Stimulated activated CD8-positive, alpha-beta memory T cell treated with anti-CD3 and anti-CD28 coated beads, Interleukin-2, amount 100 ng/mL, for 48 hours (primary cell): ENCODE results near the gene TPP1.

Experiments used
- DNase-seq, 2 donors: peaks; one replicate each; pipeline ENCODE4 v3.0.0-alpha.2; 2020; ENCODE audit warnings: low read depth in 2 of 2

The TPP1 gene

DNA sequence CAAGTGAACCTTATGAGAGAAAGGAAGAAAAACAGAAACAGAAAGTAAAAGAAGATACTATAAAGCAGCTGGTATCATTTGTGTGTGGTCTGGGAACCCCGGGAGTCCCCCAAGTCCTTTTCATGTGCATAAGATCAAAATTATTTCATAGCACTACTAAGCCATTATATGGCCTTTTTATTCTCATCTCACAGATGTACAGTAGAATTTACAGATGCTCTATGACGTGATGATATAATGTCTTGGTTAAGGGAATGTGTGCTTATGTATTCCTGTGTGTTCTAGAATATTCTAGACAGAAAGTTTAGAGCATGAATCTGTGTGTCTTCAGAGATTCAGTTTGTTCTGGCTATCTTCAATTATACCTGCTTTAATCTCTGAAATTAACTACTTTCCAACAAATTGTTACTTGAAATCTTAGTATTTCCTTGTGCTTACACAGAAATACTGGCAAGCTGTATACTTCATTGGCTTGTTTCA lies 8.6 kb upstream of the TPP1 start:
- no peak for DNase-seq

DNA sequence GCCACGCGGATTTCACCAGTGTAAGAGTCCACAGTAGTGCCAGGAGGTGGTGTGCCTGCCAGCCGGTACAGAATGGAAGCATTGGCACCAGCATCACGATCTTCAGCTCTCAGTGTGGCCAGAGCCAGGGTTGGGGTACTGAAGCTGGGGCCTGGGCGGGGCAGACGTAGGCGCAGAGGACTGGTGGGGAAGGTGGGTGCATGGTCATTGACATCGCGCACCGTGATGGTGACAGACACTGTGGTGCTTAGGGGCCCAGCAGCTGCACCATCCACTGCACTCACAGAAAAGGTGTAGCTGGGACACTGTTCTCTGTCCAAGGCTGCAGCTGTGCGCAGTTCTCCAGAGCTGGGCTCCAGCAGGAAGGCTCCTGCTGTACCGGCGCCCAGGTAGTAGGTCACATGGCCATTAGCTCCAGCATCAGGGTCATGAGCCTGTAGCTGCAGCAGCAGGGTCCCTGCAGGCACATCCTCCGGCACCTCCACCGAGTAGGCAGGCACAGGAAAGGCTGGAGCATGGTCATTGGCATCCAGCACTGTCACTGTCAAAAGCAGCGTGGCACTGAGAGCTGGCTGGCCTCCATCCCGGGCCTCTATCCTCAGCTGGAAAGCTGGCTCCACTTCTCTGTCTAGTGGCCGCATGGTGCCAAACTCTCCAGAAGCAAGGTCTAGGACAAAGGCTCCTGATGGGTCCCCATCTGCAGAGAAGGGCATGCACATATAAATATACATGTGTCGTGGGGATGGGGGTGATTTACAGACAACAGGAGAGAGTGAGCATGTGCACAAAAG lies 7.9 kb upstream of the TPP1 start:
- no peak for DNase-seq

DNA sequence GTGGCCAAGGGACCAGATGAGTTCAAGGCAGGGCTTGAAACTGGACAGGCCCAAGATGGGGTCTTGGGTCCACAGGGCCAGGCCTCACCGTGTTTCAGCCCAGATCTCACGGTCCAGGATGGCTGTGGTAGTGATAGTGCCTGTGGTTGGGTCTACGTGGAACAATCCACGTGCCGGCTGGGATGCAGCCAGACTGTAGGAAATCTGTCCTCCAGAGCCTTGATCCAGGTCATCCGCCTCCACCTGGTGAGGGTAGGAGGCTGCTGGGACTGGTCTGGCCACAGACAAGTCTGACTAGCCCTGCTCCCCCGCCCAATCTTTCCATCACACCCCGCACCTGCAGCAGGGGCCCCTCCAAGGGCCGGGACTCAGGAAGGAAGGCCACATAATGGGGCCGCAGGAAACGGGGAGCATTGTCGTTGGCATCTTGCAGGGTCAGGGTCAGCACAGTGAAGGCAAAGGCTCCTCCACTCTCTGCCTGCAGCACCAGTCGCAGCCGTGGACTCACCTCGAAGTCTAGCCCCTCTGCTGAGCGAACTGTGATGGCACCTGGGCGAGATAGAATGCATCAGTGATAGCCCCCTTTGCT lies 6.7 kb upstream of the TPP1 start:
- no peak for DNase-seq

DNA sequence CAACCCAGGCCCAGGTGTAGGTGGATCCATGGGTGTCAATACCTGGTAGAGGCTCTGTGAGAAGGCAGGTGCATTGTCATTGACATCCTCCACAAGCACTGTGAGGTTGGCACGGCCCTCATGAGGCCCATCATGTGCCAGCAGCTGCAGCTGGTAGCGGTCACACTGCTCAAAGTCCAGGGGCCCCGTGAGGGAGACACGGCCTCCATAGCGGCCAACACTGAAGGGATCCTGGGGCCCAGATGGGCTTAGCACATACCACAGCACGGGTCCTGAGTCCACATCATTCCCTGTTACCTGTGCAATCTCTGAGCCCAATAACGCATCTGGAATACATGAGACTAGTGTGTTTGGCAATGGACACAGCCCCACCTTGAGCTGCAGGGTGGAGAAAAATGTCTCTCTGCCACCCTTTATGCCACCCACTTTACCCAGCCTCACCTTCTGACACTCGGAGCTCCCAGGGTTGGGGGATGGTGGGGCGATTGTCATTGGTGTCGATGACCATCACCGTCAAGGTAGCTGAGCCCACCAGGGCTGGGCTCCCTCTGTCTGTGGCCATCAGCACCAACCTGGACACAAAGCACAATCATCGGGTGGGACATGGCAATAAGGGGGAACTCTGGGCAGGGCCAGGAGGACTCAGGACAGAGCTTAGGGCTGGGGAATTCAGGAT lies 6.1 kb upstream of the TPP1 start:
- DNase-seq: no peak

DNA sequence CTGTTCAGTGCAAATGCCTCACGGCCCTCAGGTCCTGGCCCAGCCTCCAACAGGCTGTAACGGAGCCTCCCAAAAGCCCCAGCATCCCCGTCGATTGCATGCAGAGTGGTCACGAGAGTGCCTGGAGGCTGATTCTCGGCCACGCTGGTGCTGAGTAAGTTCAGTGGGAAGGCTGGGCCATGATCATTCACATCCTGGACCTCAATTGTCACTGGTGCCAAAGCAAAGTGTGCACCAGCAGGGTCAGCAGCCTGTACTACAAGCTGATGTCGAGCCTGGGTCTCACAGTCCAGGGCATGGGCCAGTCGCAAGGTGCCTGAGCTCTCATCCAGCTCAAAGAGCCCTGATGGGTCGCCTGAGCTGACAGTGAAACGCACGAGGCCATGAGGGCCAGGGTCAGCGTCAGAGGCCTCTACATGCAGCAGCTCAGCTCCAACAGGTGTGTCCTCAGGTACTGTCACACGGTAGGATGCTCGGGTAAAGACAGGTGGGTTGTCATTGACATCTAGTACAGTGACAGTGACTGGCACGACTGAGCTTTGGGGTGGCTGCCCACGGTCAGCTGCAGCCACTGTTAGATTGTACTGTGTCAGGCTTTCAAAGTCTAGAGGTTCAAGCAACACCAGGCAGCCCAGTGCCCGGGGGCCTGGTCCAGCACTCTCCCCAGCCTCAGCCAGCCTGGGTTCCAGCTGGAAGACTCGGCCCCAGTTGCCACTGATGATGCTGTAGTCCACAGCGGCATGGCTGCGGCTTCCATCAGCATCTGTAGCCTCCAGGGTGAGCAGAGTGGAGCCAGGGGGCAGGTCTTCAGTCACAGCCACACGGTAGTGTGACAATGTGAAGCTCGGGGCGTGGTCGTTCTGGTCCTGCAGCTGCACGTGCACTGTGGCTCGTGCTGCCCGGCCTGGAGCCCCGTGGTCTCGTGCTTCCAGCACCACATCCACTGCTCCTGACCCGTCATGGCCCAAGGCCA lies 4.5 kb upstream of the TPP1 start:
- no peak for DNase-seq

DNA sequence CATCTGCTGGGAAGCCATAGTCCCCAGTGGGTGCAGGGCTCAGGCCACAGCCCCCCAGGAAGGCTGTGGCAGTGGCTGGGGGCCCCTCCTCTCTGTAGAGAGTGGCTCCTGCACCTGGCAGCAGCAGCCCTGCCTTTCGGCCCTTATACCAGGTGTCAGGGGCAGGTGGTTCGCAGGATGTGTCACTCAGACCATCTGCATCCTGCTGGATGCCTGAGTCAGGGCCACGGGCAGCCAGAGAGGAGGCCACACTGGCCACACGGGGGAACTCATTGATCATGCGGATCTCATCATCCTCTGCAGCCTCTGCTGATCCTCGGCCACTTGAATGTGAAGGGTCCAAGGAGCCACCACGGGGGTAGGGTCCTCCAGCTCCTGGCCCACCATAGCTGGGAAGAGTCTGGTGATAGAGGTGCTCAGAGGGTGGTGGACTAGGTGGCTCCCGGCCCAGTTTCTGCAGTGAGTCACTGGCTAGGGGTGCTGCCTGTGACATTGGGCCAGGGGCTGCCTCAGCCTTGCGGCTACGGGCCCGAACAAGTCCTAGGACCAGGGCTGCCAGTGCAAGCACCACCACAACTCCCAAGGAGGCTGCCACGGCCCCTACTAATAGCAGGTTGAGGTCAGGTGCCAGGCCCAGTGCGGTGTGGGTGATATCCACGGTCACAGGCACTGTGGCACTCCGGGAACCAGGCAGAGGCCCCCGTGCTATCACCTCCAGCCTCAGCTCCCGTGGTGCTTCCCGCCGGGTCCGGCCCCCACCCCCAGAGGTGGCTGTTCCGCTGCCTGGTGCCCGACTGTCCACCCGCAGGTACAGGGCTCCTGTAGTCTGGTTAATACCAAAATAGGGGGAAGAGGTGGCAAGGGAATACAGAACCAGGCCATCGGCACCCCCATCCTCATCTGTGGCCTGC lies 3.3 kb upstream of the TPP1 start:
- no peak for DNase-seq

DNA sequence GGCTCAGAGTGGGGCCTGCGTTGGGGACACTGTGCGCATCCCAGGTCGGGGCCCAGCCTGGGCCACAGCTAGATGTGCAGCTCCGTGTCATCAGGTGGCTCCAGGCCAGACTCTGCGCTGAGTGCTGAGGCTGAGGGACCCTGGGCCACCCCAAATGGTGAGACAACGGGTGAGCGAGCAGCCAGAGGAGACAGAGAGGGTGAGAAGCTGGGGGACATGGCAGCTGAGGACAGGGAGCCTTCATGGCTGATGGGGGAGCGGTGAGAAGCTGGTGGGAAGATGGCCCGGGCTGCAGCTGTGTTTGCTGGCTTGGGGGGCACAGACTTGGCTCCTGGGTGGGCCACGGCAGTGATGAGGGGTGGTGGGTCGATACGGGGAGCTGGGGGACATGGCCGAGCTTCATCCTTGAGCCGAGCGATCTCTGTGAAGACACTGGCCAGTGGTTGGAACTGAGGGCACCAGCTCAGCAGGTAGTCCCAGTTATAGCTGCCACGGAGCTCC lies 2.5 kb upstream of the TPP1 start:
- DNase-seq: no peak

DNA sequence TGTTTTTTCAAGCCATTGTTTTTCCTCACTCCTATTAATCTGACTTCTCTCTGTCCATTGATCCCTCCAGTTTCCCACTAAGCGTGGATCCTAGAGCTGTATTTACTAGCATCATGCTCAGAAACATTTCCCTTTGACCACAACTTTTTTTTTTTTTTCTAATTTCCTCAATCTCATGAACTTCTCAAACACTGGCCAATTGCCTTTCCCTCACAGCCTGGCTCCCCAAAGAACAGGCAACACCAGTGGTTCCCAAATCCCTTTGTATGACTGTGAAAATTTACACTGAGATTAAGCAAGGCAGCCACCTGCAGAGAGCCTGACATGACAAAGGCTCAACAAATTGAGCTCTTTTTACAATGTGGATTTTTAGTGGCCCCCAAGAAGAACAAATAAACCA lies 1.4 kb upstream of the TPP1 start:
- no peak for DNase-seq

DNA sequence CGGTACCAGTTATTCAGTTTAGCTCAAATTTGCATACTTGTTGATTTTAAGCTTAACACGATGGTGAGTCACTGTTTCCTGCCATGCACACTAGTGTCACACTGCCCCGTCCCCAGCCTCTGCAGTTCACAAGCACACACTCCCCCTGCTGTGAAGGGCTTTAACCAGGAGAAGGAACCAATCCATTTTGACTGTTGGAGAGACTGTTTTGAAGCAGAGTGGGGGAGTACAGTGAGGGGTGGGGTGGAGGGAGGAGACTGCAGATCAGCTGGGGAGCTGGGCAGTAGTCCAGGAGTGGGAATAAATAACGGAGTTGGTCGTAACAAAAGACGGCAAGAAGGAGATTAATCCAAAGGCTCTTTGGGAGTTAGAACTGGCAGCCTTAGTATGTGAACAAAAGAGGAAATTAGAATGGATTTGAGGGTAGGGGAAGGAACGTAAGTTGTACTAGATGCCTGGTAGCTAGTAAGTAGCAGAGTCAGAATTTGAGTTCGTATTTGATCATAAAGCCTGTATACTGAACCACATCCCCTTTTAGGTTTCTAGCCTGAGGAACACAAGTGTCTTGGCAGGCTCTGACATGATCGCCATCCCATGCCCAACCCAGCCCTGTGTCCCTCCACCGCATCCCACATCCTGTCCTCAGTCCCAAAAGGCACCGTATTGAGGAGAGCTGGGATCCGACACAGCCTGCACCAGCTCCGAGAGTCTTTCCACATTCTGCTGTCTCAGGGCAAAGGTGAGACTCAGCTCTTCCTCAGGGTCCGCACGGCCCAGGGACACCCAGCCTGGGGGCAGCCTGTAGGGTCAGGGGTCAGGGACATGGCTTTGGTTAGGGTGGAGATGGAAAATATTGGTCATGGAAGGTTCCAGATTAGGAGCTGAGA lies 862 bp downstream of the TPP1 start:
- DNase-seq: peak in 1 of 2 donors; percentile 32

DNA sequence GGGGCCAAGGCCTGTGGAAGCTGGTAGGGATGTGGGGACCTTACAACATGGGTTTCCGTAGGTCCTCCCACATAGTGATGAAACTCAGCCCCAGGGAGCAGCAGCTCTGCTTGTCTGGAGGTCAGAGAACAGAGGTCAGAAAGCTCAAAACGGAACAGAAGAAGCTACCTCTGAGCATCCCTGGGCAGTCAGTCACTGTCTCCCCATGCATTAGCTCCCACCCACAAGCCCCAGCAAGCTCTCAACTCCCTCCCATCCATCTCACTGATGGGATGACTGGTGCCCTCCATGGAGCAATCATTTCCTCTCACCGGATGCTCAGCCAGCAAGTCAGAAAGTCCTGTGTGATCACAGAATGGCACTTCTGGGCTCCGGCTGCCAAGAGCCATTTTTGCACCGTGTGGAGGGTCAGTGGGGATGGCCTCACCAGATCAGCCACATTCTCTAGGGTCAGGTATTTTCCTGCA lies 1.9 kb downstream of the TPP1 start:
- no peak for DNase-seq

DNA sequence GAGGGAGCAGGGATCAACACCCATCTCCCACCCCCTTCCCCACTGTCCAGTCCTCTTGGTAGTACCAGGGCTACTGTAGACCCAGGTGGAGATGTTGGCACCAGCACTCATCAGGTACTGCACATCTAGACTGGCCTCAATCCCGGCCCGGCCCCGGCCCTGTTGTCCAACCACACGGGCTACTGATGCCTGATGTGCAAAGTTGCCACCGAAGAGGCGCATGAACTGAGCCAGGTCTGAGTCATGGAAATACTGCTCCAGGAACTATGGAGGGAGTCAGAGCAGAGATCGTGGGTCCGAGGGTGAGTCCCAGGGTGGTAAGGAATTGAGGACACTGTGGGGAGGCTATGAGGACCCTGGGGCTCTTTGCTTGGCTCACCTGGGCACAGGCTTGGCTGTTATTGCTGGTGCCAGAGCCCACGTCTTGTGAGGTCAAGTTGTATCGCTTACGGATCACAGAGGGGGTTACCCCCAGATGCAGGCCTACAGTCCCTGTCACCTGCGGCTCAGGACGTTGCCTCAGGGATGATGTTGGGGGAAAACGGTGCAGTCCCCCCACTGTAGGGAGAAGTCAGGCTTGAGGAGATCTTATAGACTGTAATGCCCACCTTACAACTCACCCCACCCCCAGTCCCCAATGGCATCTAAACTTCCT lies 2.5 kb downstream of the TPP1 start:
- DNase-seq: no peak

DNA sequence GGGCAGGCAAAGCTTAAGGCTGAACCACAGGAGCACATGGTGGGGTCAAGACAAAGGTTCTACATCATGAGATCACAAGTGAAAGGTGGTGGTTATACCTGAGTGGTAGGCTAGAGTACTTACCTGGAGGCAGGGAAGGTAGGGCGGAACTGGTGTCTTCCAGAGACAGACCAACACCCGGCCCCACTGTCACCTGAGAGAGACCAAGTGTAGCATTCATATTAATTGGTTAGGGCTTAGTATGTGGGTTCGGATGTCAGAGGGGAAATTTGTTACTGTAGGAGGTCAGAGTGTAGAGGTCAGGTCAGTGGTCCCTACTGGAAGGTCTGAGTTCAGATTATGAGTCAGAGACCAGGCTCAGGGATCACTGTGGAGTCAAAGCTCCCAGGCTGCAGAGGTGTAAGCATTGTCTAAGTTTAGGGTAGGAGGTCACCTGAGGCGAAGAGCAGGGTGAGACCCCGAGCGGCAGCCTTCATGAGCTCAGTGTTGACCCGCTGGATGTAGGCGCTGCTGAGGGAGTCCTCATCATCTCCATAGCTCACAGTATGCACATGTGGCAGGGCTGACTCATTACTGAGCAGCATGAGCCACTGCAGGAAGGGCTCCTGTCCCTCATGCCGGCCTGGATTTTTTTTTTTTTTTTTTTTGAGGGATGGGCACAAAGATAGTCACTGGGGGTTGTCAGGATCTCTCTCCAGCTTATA lies 3.2 kb downstream of the TPP1 start:
- DNase-seq: no peak

DNA sequence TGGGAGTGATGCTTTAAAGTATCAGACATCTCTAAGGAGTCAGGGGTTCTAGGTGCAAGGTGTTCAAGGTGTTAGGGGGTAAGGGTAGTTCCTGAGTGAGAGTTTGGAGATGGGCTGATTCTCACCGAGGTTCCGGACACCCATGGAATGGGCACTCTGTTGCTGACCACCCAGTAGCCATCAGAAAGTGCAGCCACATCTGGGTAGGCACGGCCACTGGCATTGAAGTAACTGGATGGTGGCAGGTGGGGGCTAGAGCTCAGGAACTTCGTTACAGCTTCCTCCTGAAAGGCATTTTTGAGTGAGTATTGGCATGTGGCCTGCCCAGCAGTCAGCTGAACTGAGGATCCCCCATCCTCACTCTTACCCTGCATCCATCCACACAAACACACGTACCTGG lies 4.2 kb downstream of the TPP1 start:
- DNase-seq: no peak

DNA sequence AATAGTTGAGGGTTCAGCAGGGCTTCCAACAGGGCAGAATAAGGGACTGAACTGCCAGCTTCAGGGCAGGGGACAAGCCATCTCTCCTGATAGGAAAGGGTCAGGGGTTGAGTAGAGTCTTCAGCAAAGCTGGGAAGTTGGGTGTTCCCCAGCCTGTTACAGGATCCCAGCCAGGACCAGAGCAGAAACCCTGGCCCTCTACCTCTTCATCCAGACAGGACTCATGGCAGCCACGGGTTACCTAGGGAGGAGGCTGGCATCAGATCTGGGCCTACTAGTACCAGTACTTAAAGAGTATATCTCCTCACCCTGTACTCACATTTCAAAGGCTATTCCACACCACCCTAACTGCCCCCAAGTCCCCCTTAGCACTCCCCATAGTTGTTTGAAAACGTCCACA lies 4.8 kb downstream of the TPP1 start:
- DNase-seq: no peak

DNA sequence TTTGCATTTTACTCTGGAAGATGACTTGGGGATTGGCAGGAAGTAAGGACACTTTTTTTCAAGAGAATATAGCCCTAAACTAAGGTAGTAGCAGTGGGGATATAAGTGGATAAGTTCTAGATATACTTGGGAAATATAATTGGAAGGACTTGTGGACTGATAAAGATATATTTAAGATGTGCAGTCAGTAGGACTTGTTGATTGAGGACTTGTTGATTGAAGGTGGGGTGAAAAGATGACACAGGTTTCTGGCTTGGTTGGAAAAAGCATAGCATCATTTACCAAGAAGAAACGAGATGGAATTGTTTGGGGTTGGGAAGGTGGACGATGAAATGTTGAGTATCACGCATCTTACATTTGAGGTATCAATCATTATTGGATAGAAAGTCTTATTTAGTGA lies 5.7 kb downstream of the TPP1 start:
- no peak for DNase-seq

DNA sequence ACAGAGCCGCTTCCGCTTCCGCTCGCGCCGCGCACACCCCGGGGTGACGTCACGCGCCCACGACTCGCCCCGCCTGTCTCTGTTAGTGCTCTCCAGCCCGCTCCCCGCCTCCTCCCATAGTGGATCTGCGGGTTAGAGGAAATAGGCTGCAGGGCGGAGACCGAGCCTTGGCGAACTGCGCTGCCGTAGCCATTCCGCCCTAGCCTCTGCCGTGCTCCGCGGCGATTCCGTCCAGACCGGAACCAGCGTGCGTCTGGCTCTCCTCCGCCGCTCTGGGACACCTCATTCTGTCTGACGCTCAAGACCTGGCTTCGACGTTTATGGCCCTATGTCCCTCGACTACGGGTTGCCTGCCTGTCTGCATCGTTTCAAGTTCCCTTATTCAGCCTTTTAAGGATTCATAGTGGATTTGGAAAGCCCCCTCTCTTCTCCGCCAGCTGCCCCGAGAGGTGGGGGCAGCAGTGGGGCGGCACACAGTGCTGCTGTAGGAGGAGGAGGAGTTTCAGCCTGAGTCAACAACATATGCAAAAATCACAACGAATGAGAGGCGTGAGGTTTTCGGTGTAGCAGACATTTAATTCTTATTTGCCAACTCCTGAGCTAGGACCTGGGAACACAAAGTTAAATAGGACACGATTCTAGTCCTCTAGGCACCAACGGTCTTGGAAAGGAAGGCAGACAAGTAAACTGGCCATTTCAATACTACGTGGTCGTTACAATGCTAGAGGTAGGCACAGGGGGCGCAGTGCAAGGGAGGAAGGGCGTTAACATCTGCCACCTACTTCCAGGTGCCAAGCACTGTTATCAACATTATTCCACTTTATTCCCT lies 6.8 kb downstream of the TPP1 start, which contains the start of gene TAF10:
TSS of gene TAF10 (minus strand) at position 4 of the 829 bp plus-strand sequence. CDS start 27 bp downstream, outside the sequence.
- peak; percentile 95 for DNase-seq

DNA sequence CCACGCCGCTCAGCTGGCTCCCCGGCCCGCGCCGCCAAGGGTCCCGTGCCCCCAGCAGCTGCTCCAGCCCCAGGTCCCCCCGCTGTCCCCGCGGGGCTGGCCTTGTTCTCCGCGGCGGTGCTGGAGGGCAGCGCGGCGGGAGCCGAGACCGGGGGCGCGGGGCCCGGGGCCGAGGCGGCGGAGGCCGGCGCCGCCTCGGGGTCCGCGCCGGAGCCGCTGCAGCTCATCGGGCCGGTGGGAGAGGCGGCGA lies 7.3 kb downstream of the TPP1 start:
- no peak for DNase-seq
